Measurements from ENCODE around the gene INPP5F. TPM values are rescaled to one million over a fixed set of nuclear protein-coding genes. Genes with fewer than 3 reads are reported as not detected.
"Not testable (repeated sequence)": the region's sequence is repeated elsewhere in the genome, so short reads cannot be mapped to it uniquely, and the experiment has no call there.

The INPP5F gene
- total and polyA plus RNA-seq, 9 donors = 8.1 to 18.8 (median 13.8) TPM

- intact Hi-C loops (cut with DNase I) = no loop called here
- no peak for DNase-seq
- no peak for TF ChIP-seq POLR2A (IDR thresholded peaks at IDR 0.05)
- TF ChIP-seq EP300 (IDR thresholded peaks at IDR 0.05) = no peak
- TF ChIP-seq CTCF (IDR thresholded peaks at IDR 0.05) = no peak
Measured at GRCh38 chr10:119783665-119784027, 57.8 kb downstream of the INPP5F start.

GRCh38 chr10:119784340-119785067 is 58.7 kb downstream of the INPP5F start:
- H3K4me3 ChIP-seq = no peak overlapping the region
- TF ChIP-seq EP300 (IDR thresholded peaks at IDR 0.05) = no peak
- no peak for TF ChIP-seq CTCF (IDR thresholded peaks at IDR 0.05)
- TF ChIP-seq POLR2A (IDR thresholded peaks at IDR 0.05) = no peak
- no peak for DNase-seq
- H3K9me3 ChIP-seq = no peaks in the 10 kb centered on the region
- H3K4me1 ChIP-seq (ENCODE audit: insufficient read depth) = no peaks in the 10 kb centered on the region
- no peaks in the 10 kb centered on the region for H3K27me3 ChIP-seq
- 68 to 74% (median 72%) methylated on average over 7 of the region's 7 CpGs for WGBS, 3 donors
- H3K27ac ChIP-seq = no peak overlapping the region
- H3K36me3 ChIP-seq = no peaks in the 10 kb centered on the region
- intact Hi-C loops (cut with DNase I) = no loop called here

More at GRCh38 chr10:119783665-119784027, 57.8 kb downstream of the INPP5F start:
- H3K4me1 ChIP-seq (ENCODE audit: insufficient read depth) = no peaks in the 10 kb centered on the region
- H3K27ac ChIP-seq = no peak overlapping the region
- H3K4me3 ChIP-seq = no peak overlapping the region
- WGBS, 3 donors = 78 to 86% (median 81%) methylated on average over 7 of the region's 7 CpGs
- H3K36me3 ChIP-seq = no peaks in the 10 kb centered on the region
- no peaks in the 10 kb centered on the region for H3K27me3 ChIP-seq
- H3K9me3 ChIP-seq = no peaks in the 10 kb centered on the region

- no peaks in the 10 kb centered on the region for H3K9me3 ChIP-seq
- H3K27ac ChIP-seq = no peak overlapping the region
- no peaks in the 10 kb centered on the region for H3K36me3 ChIP-seq
- TF ChIP-seq POLR2A (IDR thresholded peaks at IDR 0.05) (no peak), EP300 (IDR thresholded peaks at IDR 0.05) (no peak), CTCF (IDR thresholded peaks at IDR 0.05) (no peak)
- WGBS, 3 donors = 66 to 70% (median 68%) methylated on average over 5 of the region's 5 CpGs
- intact Hi-C loops (cut with DNase I) = no loop called here
- DNase-seq = no peak
- no peaks in the 10 kb centered on the region for H3K27me3 ChIP-seq
- H3K4me1 ChIP-seq (ENCODE audit: insufficient read depth) = no peaks in the 10 kb centered on the region
- H3K4me3 ChIP-seq = no peak overlapping the region
Measured at GRCh38 chr10:119786117-119786769, 60.4 kb downstream of the INPP5F start.

- DNase-seq; intact Hi-C loops (cut with DNase I); H3K27me3 ChIP-seq; H3K27ac ChIP-seq; H3K36me3 ChIP-seq; H3K9me3 ChIP-seq; H3K4me1 ChIP-seq (ENCODE audit: insufficient read depth); H3K4me3 ChIP-seq: not testable (repeated sequence)
- 94 to 96% methylated on average over 5 to 31 of the region's 32 CpGs; no CpG with 5 or more reads in 1 of the 3 donors for WGBS, 3 donors
Measured at GRCh38 chr10:119795101-119795500, 69.3 kb downstream of the INPP5F start.

- H3K4me3 ChIP-seq = no peak overlapping the region
- no peaks in the 10 kb centered on the region for H3K9me3 ChIP-seq
- DNase-seq = no peak
- no peak overlapping the region for H3K27ac ChIP-seq
- H3K4me1 ChIP-seq (ENCODE audit: insufficient read depth) = no peaks in the 10 kb centered on the region
- H3K27me3 ChIP-seq = no peaks in the 10 kb centered on the region
- TF ChIP-seq EP300 (IDR thresholded peaks at IDR 0.05) (no peak), CTCF (IDR thresholded peaks at IDR 0.05) (no peak), POLR2A (IDR thresholded peaks at IDR 0.05) (no peak)
- intact Hi-C loops (cut with DNase I) = no loop called here
- no peaks in the 10 kb centered on the region for H3K36me3 ChIP-seq
- WGBS, 3 donors = 83 to 95% (median 93%) methylated on average over 5 to 6 of the region's 6 CpGs
Measured at GRCh38 chr10:119796039-119796438, 70.2 kb downstream of the INPP5F start.
